Glutamatergic neuron (in vitro differentiated cells): ENCODE measurements around the gene WDR7. TPM values are rescaled to one million over a fixed set of nuclear protein-coding genes. Genes with fewer than 3 reads are reported as not detected.
"Not testable (repeated sequence)": the region's sequence is repeated elsewhere in the genome, so short reads cannot be mapped to it uniquely, and the experiment has no call there.

Experiments used
- DNase-seq: peaks from one replicate; pipeline ENCODE4 v3.0.0; 2022
- H3K27ac Mint-ChIP-seq: one replicate; pipeline ENCODE4 v1.8.0; 2020; ENCODE audit warnings: mild to moderate bottlenecking, mixed read lengths, inconsistent platforms; ENCODE audit not compliant: unreplicated experiment
- H3K27me3 Mint-ChIP-seq: one replicate; pipeline ENCODE4 v1.8.0; 2020; ENCODE audit warnings: mild to moderate bottlenecking, moderate library complexity, mixed read lengths, inconsistent platforms; ENCODE audit not compliant: unreplicated experiment
- H3K36me3 Mint-ChIP-seq: one replicate; pipeline ENCODE4 v1.8.0; 2020; ENCODE audit warnings: mild to moderate bottlenecking, mixed read lengths, inconsistent platforms; ENCODE audit not compliant: unreplicated experiment
- H3K4me1 Mint-ChIP-seq: one replicate; pipeline ENCODE4 v1.8.0; 2020; ENCODE audit warnings: mild to moderate bottlenecking, low read depth, mixed read lengths, inconsistent platforms; ENCODE audit not compliant: unreplicated experiment
- H3K4me3 Mint-ChIP-seq: one replicate; pipeline ENCODE4 v1.8.0; 2020; ENCODE audit warnings: mild to moderate bottlenecking, mixed read lengths, inconsistent platforms; ENCODE audit not compliant: unreplicated experiment
- H3K9me3 Mint-ChIP-seq: one replicate; pipeline ENCODE4 v1.8.0; 2020; ENCODE audit warnings: mild to moderate bottlenecking, moderate library complexity, mixed read lengths, inconsistent platforms; ENCODE audit not compliant: unreplicated experiment
- CTCF ChIP-seq: fragments of 200-600 bp; sonication (generic); IDR thresholded peaks from one replicate; pipeline ENCODE4 v1.5.0; 2021; ENCODE audit not compliant: partially characterized antibody, unreplicated experiment
- total RNA-seq: library from RNA; stranded (reverse); fragmentation: NEBNext Ultra II Directional; extraction: Animal tissue kit (Norgen Biotek cat#: 25700); gene quantifications from one replicate; pipeline ENCODE4 v1.2.1, GENCODE V29; 2021; ENCODE audit not compliant: unreplicated experiment

WDR7 gene
- total RNA-seq, 1 donor from 2014 or later, result 41.8 TPM

DNA sequence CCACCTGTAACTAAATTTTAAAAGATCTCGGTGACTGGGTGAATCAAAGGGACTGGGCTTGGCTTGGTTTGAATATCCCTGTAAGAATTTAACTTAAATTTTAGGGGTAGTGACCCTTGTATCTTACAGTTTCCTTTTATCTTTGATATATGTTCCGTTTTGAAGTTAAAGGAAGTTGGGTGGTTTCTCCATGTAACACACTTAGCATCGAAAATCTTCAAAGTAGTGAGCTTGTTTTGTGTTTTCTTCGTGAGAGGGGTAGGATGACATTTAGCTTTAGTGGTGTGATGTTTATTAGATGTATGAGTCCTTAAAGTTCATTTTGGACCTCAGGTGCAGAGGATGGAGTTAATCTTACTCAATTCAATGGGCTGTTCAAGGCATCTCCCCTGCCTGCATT is 1.6 kb downstream of the WDR7 start:
- H3K4me1 Mint-ChIP-seq, result peaks cover 12% of the 10 kb centered on the region
- H3K36me3 Mint-ChIP-seq, result no peaks in the 10 kb centered on the region
- peaks cover 8% of the 10 kb centered on the region for H3K9me3 Mint-ChIP-seq
- peak overlapping the region; percentile 9 for H3K27ac Mint-ChIP-seq
- peak overlapping the region; percentile 20 for H3K4me3 Mint-ChIP-seq
- no peak for DNase-seq
- peaks cover 2% of the 10 kb centered on the region for H3K27me3 Mint-ChIP-seq
- TF ChIP-seq CTCF, result no peak

DNA sequence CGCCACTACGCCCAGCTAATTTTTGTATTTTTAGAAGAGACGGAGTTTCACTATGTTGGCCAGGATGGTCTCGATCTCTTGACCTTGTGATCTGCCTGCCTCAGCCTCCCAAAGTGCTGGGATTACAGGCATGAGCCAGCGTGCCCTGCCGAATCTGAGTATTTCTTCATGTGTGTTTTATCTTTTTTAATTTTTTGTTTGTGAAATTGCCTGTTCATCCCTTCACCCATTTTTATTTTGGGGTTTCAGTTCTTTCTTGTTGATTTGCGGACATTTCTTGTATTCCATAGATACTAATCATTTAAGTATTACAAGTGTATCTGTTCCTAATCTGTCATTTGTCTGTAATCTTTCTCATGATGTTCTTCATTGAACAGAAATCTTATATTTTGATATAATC is 3.1 kb downstream of the WDR7 start:
- H3K9me3 Mint-ChIP-seq, H3K4me3 Mint-ChIP-seq, H3K27me3 Mint-ChIP-seq, H3K36me3 Mint-ChIP-seq, H3K27ac Mint-ChIP-seq, DNase-seq: not testable (repeated sequence)
- peaks cover 12% of the 10 kb centered on the region for H3K4me1 Mint-ChIP-seq

- H3K4me3 Mint-ChIP-seq, result no peak overlapping the region
- H3K27me3 Mint-ChIP-seq, result peaks cover 4% of the 10 kb centered on the region
- H3K36me3 Mint-ChIP-seq, result no peaks in the 10 kb centered on the region
- no peak for DNase-seq
- no peak for TF ChIP-seq CTCF
- H3K4me1 Mint-ChIP-seq, result peaks cover 37% of the 10 kb centered on the region
- peaks cover 4% of the 10 kb centered on the region for H3K9me3 Mint-ChIP-seq
- no peak overlapping the region for H3K27ac Mint-ChIP-seq
These were observed 7.1 kb downstream of the WDR7 start for GRCh38 chr18:56658261-56658660.

DNA sequence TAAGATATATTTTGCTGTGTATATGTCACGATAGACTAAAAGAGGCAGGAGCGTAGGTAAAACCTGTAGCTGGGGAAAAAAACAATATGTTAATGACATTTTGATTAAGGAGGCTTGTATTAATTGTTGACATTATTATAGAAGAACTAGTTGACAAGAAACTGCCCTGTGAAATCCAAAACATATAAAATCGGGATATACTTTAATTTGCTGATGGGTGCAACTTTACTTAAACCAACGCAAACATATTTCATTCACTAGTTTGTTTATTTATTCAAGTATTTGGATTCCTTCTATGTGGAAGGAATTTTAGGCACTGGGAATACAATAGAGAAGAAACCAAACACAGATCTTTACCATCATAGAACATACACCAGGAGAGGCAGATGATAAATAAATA is 8.0 kb downstream of the WDR7 start:
- TF ChIP-seq CTCF, result no peak
- DNase-seq, result no peak
- H3K36me3 Mint-ChIP-seq, result no peaks in the 10 kb centered on the region
- H3K27me3 Mint-ChIP-seq, result peaks cover 4% of the 10 kb centered on the region
- peaks cover 4% of the 10 kb centered on the region for H3K9me3 Mint-ChIP-seq
- H3K4me1 Mint-ChIP-seq, result peaks cover 37% of the 10 kb centered on the region
- no peak overlapping the region for H3K4me3 Mint-ChIP-seq
- peak overlapping the region; percentile 59 for H3K27ac Mint-ChIP-seq

- Mint-ChIP-seq H3K4me3 (peak overlapping the region; percentile 72), H3K27me3 (peaks cover 4% of the 10 kb centered on the region), H3K9me3 (peaks cover 5% of the 10 kb centered on the region), H3K4me1 (peaks cover 44% of the 10 kb centered on the region), H3K27ac (peak overlapping the region; percentile 96), H3K36me3 (no peaks in the 10 kb centered on the region)
- no peak for TF ChIP-seq CTCF
- no peak for DNase-seq
These were observed 9.5 kb downstream of the WDR7 start for GRCh38 chr18:56660655-56661054.
